Measurements from ENCODE around the gene JARID2. TPM values are rescaled to one million over a fixed set of nuclear protein-coding genes. Genes with fewer than 3 reads are reported as not detected.
A peak's percentile ranks its signal among the peaks of the same experiment; 100 is the strongest.
"Not testable (repeated sequence)": the region's sequence is repeated elsewhere in the genome, so short reads cannot be mapped to it uniquely, and the experiment has no call there.

JARID2 gene
- total RNA-seq, 1 donor from 2014 or later: 17.9 TPM

- no peak for DNase-seq (ENCODE audit: extremely low spot score in 2 of 2)
- H3K4me1 ChIP-seq: peaks cover 19% of the 10 kb centered on the region
- H3K36me3 ChIP-seq: no peaks in the 10 kb centered on the region
- H3K9me3 ChIP-seq: no peaks in the 10 kb centered on the region
- intact Hi-C loops (cut with DNase I): no loop called here
- H3K27me3 ChIP-seq: no peaks in the 10 kb centered on the region
- H3K27ac ChIP-seq: no peak overlapping the region
- no peak for TF ChIP-seq POLR2A (IDR thresholded peaks at IDR 0.05)
- peak in 1 of 2 donors; percentile 46 for TF ChIP-seq POLR2AphosphoS5 (IDR thresholded peaks at IDR 0.05; ENCODE audit: insufficient read depth in 1 of 2, low read depth in 1 of 2)
- H3K4me3 ChIP-seq: no peak overlapping the region
Observed at GRCh38 chr6:15322781-15323536, 77.1 kb downstream of the JARID2 start.

- H3K27me3 ChIP-seq; DNase-seq (ENCODE audit: extremely low spot score in 2 of 2); intact Hi-C loops (cut with DNase I); H3K9me3 ChIP-seq; H3K4me3 ChIP-seq; H3K27ac ChIP-seq; H3K36me3 ChIP-seq: not testable (repeated sequence)
- peaks cover 25% of the 10 kb centered on the region for H3K4me1 ChIP-seq
Observed at GRCh38 chr6:15323611-15324010, 77.7 kb downstream of the JARID2 start.

GRCh38 chr6:15324427-15324985 lies 78.6 kb downstream of the JARID2 start:
- H3K9me3 ChIP-seq: no peaks in the 10 kb centered on the region
- intact Hi-C loops (cut with DNase I): no loop called here
- H3K27me3 ChIP-seq: no peaks in the 10 kb centered on the region
- H3K4me1 ChIP-seq: peaks cover 34% of the 10 kb centered on the region
- no peak overlapping the region for H3K27ac ChIP-seq
- DNase-seq (ENCODE audit: extremely low spot score in 2 of 2): no peak
- TF ChIP-seq POLR2AphosphoS5 (IDR thresholded peaks at IDR 0.05; ENCODE audit: insufficient read depth in 1 of 2, low read depth in 1 of 2) (no peak), CTCF (IDR thresholded peaks at IDR 0.05) (no peak), POLR2A (IDR thresholded peaks at IDR 0.05) (no peak)
- H3K4me3 ChIP-seq: no peak overlapping the region
- H3K36me3 ChIP-seq: no peaks in the 10 kb centered on the region

- no peaks in the 10 kb centered on the region for H3K36me3 ChIP-seq
- intact Hi-C loops (cut with DNase I): no loop called here
- no peaks in the 10 kb centered on the region for H3K9me3 ChIP-seq
- TF ChIP-seq CTCF (IDR thresholded peaks at IDR 0.05) (no peak), POLR2AphosphoS5 (IDR thresholded peaks at IDR 0.05; ENCODE audit: insufficient read depth in 1 of 2, low read depth in 1 of 2) (no peak), POLR2A (IDR thresholded peaks at IDR 0.05) (no peak)
- H3K4me1 ChIP-seq: peaks cover 44% of the 10 kb centered on the region
- no peak overlapping the region for H3K27ac ChIP-seq
- no peaks in the 10 kb centered on the region for H3K27me3 ChIP-seq
- DNase-seq (ENCODE audit: extremely low spot score in 2 of 2): no peak
- no peak overlapping the region for H3K4me3 ChIP-seq
Observed at GRCh38 chr6:15325540-15325955, 79.7 kb downstream of the JARID2 start.

- peaks cover 50% of the 10 kb centered on the region for H3K4me1 ChIP-seq
- intact Hi-C loops (cut with DNase I): no loop called here
- no peaks in the 10 kb centered on the region for H3K36me3 ChIP-seq
- no peaks in the 10 kb centered on the region for H3K9me3 ChIP-seq
- H3K27ac ChIP-seq: no peak overlapping the region
- H3K4me3 ChIP-seq: no peak overlapping the region
- no peak for TF ChIP-seq CTCF (IDR thresholded peaks at IDR 0.05)
- no peak for TF ChIP-seq POLR2AphosphoS5 (IDR thresholded peaks at IDR 0.05; ENCODE audit: insufficient read depth in 1 of 2, low read depth in 1 of 2)
- no peak for TF ChIP-seq POLR2A (IDR thresholded peaks at IDR 0.05)
- no peak for DNase-seq (ENCODE audit: extremely low spot score in 2 of 2)
- no peaks in the 10 kb centered on the region for H3K27me3 ChIP-seq
Observed at GRCh38 chr6:15326067-15326614, 80.3 kb downstream of the JARID2 start.

- no peak overlapping the region for H3K4me3 ChIP-seq
- H3K9me3 ChIP-seq: no peaks in the 10 kb centered on the region
- intact Hi-C loops (cut with DNase I): no loop called here
- no peaks in the 10 kb centered on the region for H3K27me3 ChIP-seq
- TF ChIP-seq POLR2A (IDR thresholded peaks at IDR 0.05): no peak
- TF ChIP-seq POLR2AphosphoS5 (IDR thresholded peaks at IDR 0.05; ENCODE audit: insufficient read depth in 1 of 2, low read depth in 1 of 2): no peak
- TF ChIP-seq CTCF (IDR thresholded peaks at IDR 0.05): no peak
- peaks cover 51% of the 10 kb centered on the region for H3K4me1 ChIP-seq
- no peak for DNase-seq (ENCODE audit: extremely low spot score in 2 of 2)
- H3K36me3 ChIP-seq: no peaks in the 10 kb centered on the region
- H3K27ac ChIP-seq: no peak overlapping the region
Observed at GRCh38 chr6:15327271-15327670, 81.4 kb downstream of the JARID2 start.
